HG03575 (cell line): ENCODE measurements around the gene FOXB2.
"Not testable (repeated sequence)": the region's sequence is repeated elsewhere in the genome, so short reads cannot be mapped to it uniquely, and the experiment has no call there.

Experiments used
- ATAC-seq: cut with Tn5 transposase; IDR thresholded peaks from one replicate; pipeline ENCODE4 v1.9.1; 2021; ENCODE audit not compliant: unreplicated experiment, insufficient number of reproducible peaks, low FRiP score; ENCODE audit errors: extremely low read depth

FOXB2 gene

GRCh38 chr9:77038281-77039036 lies 19.0 kb downstream of the FOXB2 start:
- no peak for ATAC-seq

DNA sequence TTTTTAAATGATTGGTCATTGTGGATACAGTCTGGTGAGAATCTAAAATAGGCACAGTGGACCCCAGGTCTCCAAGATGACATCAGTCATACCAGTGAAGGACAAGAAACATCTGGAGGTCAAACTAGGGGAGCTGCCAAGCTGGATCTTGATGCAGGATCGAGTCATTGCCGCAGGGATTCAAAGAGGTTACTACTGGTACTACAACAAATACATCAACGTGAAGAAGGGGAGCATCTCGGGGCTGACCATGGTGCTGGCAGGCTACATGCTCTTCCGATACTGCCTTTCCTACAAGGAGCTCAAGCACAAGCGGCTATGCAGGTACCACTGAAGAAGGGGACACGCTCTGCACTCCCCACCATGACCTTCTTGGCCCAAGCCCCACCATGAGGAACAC lies 20.9 kb downstream of the FOXB2 start:
- no peak for ATAC-seq

DNA sequence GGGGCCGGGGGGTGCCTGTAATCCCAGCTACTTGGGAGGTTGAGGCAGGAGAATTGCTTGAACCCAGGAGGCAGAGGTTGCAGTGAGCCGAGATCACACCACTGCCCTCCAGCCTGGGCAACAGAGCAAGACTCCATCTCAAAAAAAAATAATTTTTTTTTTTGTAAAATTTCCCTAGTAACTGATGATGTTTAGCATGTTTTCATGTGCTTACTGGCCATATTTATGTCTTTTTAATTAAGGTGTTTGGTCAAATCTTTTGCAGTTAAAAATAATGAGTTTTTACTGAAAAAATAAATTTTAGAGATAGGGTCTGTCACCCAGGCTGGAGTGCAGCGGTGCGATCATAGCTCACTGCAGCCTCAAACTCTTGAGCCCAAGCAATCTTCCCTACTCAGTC lies 24.3 kb downstream of the FOXB2 start:
- not testable (repeated sequence) for ATAC-seq

DNA sequence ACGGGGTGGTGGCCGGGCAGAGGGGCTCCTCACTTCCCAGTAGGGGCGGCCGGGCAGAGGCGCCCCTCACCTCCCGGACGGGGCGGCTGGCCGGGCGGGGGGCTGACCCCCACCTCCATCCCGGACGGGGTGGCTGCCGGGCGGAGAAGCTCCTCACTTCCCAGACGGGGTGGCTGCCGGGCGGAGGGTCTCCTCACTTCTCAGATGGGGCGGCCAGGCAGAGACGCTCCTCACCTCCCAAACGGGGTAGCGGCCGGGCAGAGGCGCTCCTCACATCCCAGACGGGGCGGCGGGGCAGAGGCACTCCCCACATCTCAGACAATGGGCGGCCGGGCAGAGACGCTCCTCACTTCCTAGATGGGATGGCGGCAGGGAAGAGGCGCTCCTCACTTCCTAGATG lies 41.2 kb downstream of the FOXB2 start:
- ATAC-seq = not testable (repeated sequence)

- no peak for ATAC-seq
These were observed 44.3 kb downstream of the FOXB2 start for GRCh38 chr9:77063645-77064285.

DNA sequence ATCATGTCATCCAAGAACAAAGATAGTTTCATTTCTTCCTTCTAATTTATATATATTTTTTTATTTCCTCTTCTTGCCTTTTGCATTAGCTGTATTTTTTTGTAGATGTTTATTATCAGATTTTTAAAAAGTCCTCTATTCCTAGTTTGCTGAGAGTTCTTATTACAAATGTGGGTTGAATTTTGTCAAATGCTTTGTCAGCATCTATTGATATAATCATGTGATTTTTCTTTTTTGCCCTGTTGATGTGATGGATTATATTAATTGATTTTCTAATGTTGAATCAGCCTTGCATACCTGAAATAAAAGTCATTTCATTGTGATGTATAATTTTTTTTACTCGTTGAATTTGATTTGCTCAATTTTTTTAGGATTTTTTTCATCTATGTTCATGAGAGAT lies 46.9 kb downstream of the FOXB2 start:
- ATAC-seq = no peak
